Testis (tissue), 3 donors: ENCODE results near the gene LEMD3. TPM values are rescaled to one million over a fixed set of nuclear protein-coding genes. Genes with fewer than 3 reads are reported as not detected.

Source experiments
- DNase-seq: peaks from one replicate; pipeline ENCODE4 v3.0.0-alpha.2; 2019
- H3K27ac ChIP-seq, 2 donors: fragments of 200-600 bp; sonication (generic); one replicate each; pipeline ENCODE4 v1.5.1; 2019
- H3K27me3 ChIP-seq: fragments of 200-600 bp; sonication (generic); one replicate; pipeline ENCODE4 v1.5.1; 2019
- H3K36me3 ChIP-seq: fragments of 200-600 bp; sonication (generic); one replicate; pipeline ENCODE4 v1.5.1; 2017; ENCODE audit warnings: low read depth; ENCODE audit errors: missing control alignments
- H3K4me1 ChIP-seq: fragments of 200-600 bp; sonication (generic); one replicate; pipeline ENCODE4 v1.5.1; 2019
- H3K4me3 ChIP-seq, 2 donors: fragments of 200-600 bp; sonication (generic); one replicate each; pipeline ENCODE4 v1.5.1; 2017 to 2019
- H3K9me3 ChIP-seq: fragments of 200-600 bp; sonication (generic); one replicate; pipeline ENCODE4 v1.5.1; 2017
- POLR2A ChIP-seq: fragments of 450-650 bp; IDR thresholded peaks from one replicate; pipeline ENCODE4 v1.6.1; 2017; ENCODE audit warnings: antibody characterized with exemption, mild to moderate bottlenecking, moderate library complexity
- WGBS, 2 donors: methylation state at CpG; one replicate each; pipeline ENCODE4 v1.1.5; 2018; 5-methylcytosine and 5-hydroxymethylcytosine counted together
- intact Hi-C: fragments of 100-400 bp; cut with DNase I; formaldehyde crosslinking; loops from one replicate; pipeline ENCODE4 v1.15.1; 2023; ENCODE audit warnings: low total_unique reads
- polyA plus RNA-seq: library from polyadenylated mRNA; stranded (reverse); fragments of 350-450 nt; fragmentation: Illumina TruSeq; extraction: RNeasy Lipid Tissue Mini Kit (QIAGEN cat#74804); gene quantifications from one replicate; pipeline ENCODE4 v1.2.3, GENCODE V29; 2014; ENCODE audit warnings: low read depth, low replicate concordance; ENCODE audit not compliant: insufficient read depth
- total RNA-seq, 2 donors: library from RNA; depleted of rRNA; stranded (reverse); fragments of >200 nt; gene quantifications; one replicate each; pipeline ENCODE4 v1.2.3, GENCODE V29; 2016
- TF ChIP-seq, protein P1 (sequence below), 3 experiments: fragments of 450-650 bp in 2 of 3; fragments of 200-600 bp in 1 of 3; sonication (generic) in 1 of 3; IDR thresholded peaks; one replicate each; pipeline ENCODE4 v1.5.1; 2016 to 2019; ENCODE audit warnings: antibody characterized with exemption in 3 of 3, mild to moderate bottlenecking in 2 of 3, moderate library complexity in 1 of 3

Gene LEMD3
- total and polyA plus RNA-seq, 3 donors from 2014 or later = 38.7 to 92.4 (median 72.4) TPM

DNA sequence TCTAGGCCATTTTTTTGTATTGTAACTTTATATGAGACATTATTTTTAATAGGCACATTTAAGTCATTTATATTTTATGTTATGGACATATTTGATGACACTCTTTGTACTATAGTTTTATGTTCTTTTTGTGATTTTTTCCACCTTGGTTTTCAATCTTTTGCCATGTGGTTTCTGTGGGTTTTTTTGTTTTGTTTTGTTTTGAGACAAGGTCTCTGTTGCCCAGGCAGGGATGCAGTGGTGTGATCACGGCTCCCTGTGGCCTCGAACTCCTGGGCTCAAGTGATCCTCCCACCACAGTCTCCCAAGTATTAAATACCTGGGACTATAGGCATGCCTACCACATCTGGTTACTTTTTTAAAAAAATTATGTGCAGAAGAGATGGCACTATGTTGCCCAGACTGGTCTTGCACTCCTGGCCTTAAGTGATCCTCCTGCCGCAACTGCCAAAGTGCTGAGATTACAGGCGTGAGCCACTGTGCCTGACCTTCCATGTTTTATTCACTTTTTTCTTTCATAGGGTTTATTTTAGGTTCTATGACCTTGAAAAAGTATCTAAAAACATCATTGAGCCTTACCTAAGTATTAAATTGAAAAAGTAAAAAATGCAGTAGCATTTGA, 125.4 kb downstream of the LEMD3 start:
- TF ChIP-seq, protein P1, sequence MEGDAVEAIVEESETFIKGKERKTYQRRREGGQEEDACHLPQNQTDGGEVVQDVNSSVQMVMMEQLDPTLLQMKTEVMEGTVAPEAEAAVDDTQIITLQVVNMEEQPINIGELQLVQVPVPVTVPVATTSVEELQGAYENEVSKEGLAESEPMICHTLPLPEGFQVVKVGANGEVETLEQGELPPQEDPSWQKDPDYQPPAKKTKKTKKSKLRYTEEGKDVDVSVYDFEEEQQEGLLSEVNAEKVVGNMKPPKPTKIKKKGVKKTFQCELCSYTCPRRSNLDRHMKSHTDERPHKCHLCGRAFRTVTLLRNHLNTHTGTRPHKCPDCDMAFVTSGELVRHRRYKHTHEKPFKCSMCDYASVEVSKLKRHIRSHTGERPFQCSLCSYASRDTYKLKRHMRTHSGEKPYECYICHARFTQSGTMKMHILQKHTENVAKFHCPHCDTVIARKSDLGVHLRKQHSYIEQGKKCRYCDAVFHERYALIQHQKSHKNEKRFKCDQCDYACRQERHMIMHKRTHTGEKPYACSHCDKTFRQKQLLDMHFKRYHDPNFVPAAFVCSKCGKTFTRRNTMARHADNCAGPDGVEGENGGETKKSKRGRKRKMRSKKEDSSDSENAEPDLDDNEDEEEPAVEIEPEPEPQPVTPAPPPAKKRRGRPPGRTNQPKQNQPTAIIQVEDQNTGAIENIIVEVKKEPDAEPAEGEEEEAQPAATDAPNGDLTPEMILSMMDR (IDR thresholded peaks at IDR 0.05) = no peak
- no peak for TF ChIP-seq POLR2A
- no peaks in the 10 kb centered on the region for H3K27me3 ChIP-seq
- intact Hi-C loops = no loop called here
- no peak overlapping the region for H3K27ac ChIP-seq
- no peaks in the 10 kb centered on the region for H3K36me3 ChIP-seq
- no peak overlapping the region for H3K4me3 ChIP-seq
- DNase-seq = no peak
- H3K9me3 ChIP-seq = no peaks in the 10 kb centered on the region
- WGBS, 2 donors = 60 to 85% methylated on average over 4 of the region's 4 CpGs
- H3K4me1 ChIP-seq = no peaks in the 10 kb centered on the region

DNA sequence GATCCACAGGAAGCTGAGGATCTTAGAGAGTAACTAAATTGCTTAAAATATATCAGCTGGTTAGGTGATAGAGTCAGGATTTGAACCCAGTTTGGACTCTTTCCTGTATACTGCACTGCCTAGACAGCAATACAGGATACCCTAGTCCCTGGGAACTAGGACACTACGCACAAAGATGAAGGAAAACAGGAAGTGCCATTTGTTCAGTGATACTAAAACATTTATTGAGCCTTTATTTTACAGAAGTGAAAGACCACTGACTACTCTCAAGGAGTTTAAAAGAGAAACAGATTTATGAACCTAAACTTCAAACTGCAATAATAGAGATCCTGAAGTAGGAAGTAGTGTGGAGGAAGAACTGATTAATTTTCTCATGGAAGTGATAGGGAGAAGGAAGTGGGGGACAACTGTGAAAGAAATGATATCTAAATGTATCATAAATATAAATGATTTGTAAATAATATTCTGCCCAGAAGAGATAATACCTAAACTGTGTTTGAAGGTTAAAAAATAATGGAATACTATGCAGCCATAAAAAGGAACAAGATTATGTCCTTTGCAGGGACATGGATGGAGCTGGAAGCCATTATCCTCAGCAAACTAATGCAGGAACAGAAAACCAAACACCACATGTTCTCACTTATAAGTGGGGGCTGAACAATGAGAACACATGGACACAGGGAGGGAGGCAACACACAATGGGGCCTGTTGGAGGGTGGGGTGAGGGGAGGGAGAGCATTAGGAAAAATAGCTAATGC, 127.3 kb downstream of the LEMD3 start:
- Histone ChIP-seq H3K4me3 (no peak overlapping the region), H3K36me3 (no peaks in the 10 kb centered on the region), H3K27ac (no peak overlapping the region), H3K9me3 (no peaks in the 10 kb centered on the region), H3K27me3 (no peaks in the 10 kb centered on the region), H3K4me1 (no peaks in the 10 kb centered on the region)
- WGBS, 2 donors = 81 to 89% methylated on average over 1 of the region's 1 CpG
- intact Hi-C loops = no loop called here
- DNase-seq = no peak
- TF ChIP-seq POLR2A = no peak
- TF ChIP-seq, protein P1 (IDR thresholded peaks at IDR 0.05) = no peak

Other genes with a start within 250 kb of the LEMD3 start
- 1 to 10 TPM in 1 of 2 donors, under 1 TPM in 1; 0.87 to 4.5 TPM for gene WIF1, start 48.3 kb upstream of the LEMD3 start, total RNA-seq
- 3.1 TPM for gene WIF1, start 48.3 kb upstream of the LEMD3 start, polyA plus RNA-seq
- 10 to 100 TPM; 15.1 to 17.2 TPM for gene MSRB3, start 109.1 kb downstream of the LEMD3 start, total RNA-seq
- gene MSRB3, start 109.1 kb downstream of the LEMD3 start, polyA plus RNA-seq = 20.0 TPM